PC-3 (cell line): ENCODE results near the gene UGT2B17.
"Not testable (repeated sequence)": the region's sequence is repeated elsewhere in the genome, so short reads cannot be mapped to it uniquely, and the experiment has no call there.

Source experiments
- EZH2 ChIP-seq: fragments of 300-600 bp; sonication (generic); IDR thresholded peaks from one replicate; pipeline ENCODE4 v1.6.1; 2017; ENCODE audit warnings: antibody characterized with exemption, mild to moderate bottlenecking, low read length; ENCODE audit not compliant: unreplicated experiment
- EZH2phosphoT487 ChIP-seq: fragments of 300-600 bp; sonication (generic); IDR thresholded peaks from 2 replicates; pipeline ENCODE4 v1.6.1; 2018; ENCODE audit warnings: mild to moderate bottlenecking, antibody characterized with exemption, low read length, borderline replicate concordance
- TF ChIP-seq, protein P1 (sequence below): fragments of 300-600 bp; sonication (generic); conservative IDR thresholded peaks from 2 replicates; pipeline ENCODE4 v1.5.1; 2017; ENCODE audit warnings: antibody characterized with exemption, low read depth, mild to moderate bottlenecking, low read length

DNA sequence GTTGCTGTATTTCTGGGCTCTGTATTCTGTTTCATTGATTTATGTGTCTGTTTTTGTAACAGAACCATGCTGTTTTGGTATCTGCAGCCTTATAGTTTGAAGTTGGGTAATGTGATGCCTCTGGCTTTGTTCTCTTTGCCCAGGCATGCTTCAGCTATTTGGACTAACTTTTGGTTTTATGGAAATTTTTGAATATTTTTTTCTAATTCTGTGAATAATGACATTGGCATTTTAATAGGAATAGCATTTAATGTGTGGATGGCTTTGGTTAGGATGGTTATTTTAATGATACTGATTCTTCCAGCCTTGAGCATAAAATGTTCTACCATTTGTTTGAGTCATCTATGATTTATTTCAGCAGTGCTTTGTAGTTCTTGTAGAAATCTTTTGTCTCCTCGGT lies 53.9 kb downstream of the UGT2B17 start:
- TF ChIP-seq EZH2, EZH2phosphoT487: not testable (repeated sequence)
- TF ChIP-seq, protein P1, sequence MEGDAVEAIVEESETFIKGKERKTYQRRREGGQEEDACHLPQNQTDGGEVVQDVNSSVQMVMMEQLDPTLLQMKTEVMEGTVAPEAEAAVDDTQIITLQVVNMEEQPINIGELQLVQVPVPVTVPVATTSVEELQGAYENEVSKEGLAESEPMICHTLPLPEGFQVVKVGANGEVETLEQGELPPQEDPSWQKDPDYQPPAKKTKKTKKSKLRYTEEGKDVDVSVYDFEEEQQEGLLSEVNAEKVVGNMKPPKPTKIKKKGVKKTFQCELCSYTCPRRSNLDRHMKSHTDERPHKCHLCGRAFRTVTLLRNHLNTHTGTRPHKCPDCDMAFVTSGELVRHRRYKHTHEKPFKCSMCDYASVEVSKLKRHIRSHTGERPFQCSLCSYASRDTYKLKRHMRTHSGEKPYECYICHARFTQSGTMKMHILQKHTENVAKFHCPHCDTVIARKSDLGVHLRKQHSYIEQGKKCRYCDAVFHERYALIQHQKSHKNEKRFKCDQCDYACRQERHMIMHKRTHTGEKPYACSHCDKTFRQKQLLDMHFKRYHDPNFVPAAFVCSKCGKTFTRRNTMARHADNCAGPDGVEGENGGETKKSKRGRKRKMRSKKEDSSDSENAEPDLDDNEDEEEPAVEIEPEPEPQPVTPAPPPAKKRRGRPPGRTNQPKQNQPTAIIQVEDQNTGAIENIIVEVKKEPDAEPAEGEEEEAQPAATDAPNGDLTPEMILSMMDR, result not testable (repeated sequence)
